HL-60 (cell line): ENCODE results near the gene PCLO.

Experiments used
- SPI1 ChIP-seq: IDR thresholded peaks from 2 replicates; pipeline ENCODE4 v1.6.1; 2012; ENCODE audit warnings: low read depth, mild to moderate bottlenecking, borderline replicate concordance
- TF ChIP-seq, protein P1 (sequence below): IDR thresholded peaks from one replicate; pipeline ENCODE4 v1.5.1; 2011; ENCODE audit warnings: low read length, control low read depth, inconsistent platforms; ENCODE audit not compliant: insufficient read depth
- TF ChIP-seq, protein P2 (sequence below): IDR thresholded peaks from 2 replicates; pipeline ENCODE4 v1.6.1; 2012; ENCODE audit warnings: low read depth; ENCODE audit not compliant: insufficient replicate concordance

DNA sequence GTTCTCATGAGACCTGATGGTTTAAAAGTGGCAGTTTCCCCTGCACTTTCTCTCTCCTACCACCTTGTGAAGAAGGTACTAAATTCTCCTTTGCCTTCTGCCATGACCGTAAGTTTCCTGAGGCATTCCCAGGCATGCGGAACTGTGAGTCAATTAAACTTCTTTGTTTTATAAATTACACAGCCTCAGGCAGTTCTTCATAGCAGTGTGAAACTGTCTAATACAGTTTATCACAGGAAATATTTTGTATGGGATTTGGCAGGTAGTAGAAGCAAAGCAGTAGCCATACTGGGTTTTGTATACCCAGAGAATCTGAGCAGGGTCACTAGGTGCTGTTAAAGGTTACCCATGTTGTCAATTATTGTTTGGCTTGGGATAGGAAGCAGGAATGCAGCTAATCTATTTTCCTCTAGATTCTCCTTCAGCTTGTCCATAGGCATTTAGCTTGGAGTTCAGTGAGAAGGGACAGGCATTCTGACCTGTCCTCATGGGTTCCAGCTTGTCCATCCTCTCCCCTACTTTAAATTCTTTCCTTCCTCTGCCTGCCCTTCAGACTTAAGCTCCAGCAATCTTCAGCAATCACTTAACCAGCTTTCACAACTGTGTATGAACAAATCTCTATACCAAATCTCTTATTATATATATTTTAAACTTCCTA is 186.7 kb downstream of the PCLO start:
- TF ChIP-seq, protein P1, sequence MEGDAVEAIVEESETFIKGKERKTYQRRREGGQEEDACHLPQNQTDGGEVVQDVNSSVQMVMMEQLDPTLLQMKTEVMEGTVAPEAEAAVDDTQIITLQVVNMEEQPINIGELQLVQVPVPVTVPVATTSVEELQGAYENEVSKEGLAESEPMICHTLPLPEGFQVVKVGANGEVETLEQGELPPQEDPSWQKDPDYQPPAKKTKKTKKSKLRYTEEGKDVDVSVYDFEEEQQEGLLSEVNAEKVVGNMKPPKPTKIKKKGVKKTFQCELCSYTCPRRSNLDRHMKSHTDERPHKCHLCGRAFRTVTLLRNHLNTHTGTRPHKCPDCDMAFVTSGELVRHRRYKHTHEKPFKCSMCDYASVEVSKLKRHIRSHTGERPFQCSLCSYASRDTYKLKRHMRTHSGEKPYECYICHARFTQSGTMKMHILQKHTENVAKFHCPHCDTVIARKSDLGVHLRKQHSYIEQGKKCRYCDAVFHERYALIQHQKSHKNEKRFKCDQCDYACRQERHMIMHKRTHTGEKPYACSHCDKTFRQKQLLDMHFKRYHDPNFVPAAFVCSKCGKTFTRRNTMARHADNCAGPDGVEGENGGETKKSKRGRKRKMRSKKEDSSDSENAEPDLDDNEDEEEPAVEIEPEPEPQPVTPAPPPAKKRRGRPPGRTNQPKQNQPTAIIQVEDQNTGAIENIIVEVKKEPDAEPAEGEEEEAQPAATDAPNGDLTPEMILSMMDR, result no peak
- no peak for TF ChIP-seq SPI1
- TF ChIP-seq, protein P2, sequence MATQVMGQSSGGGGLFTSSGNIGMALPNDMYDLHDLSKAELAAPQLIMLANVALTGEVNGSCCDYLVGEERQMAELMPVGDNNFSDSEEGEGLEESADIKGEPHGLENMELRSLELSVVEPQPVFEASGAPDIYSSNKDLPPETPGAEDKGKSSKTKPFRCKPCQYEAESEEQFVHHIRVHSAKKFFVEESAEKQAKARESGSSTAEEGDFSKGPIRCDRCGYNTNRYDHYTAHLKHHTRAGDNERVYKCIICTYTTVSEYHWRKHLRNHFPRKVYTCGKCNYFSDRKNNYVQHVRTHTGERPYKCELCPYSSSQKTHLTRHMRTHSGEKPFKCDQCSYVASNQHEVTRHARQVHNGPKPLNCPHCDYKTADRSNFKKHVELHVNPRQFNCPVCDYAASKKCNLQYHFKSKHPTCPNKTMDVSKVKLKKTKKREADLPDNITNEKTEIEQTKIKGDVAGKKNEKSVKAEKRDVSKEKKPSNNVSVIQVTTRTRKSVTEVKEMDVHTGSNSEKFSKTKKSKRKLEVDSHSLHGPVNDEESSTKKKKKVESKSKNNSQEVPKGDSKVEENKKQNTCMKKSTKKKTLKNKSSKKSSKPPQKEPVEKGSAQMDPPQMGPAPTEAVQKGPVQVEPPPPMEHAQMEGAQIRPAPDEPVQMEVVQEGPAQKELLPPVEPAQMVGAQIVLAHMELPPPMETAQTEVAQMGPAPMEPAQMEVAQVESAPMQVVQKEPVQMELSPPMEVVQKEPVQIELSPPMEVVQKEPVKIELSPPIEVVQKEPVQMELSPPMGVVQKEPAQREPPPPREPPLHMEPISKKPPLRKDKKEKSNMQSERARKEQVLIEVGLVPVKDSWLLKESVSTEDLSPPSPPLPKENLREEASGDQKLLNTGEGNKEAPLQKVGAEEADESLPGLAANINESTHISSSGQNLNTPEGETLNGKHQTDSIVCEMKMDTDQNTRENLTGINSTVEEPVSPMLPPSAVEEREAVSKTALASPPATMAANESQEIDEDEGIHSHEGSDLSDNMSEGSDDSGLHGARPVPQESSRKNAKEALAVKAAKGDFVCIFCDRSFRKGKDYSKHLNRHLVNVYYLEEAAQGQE, result no peak
